HG03280 (cell line): ENCODE results near the gene TSR2.
"Not testable (repeated sequence)": the region's sequence is repeated elsewhere in the genome, so short reads cannot be mapped to it uniquely, and the experiment has no call there.

Experiments
- ATAC-seq: cut with Tn5 transposase; IDR thresholded peaks from one replicate; pipeline ENCODE4 v1.9.1; 2021; ENCODE audit warnings: mild to moderate bottlenecking, moderate library complexity; ENCODE audit not compliant: unreplicated experiment

The TSR2 gene

DNA sequence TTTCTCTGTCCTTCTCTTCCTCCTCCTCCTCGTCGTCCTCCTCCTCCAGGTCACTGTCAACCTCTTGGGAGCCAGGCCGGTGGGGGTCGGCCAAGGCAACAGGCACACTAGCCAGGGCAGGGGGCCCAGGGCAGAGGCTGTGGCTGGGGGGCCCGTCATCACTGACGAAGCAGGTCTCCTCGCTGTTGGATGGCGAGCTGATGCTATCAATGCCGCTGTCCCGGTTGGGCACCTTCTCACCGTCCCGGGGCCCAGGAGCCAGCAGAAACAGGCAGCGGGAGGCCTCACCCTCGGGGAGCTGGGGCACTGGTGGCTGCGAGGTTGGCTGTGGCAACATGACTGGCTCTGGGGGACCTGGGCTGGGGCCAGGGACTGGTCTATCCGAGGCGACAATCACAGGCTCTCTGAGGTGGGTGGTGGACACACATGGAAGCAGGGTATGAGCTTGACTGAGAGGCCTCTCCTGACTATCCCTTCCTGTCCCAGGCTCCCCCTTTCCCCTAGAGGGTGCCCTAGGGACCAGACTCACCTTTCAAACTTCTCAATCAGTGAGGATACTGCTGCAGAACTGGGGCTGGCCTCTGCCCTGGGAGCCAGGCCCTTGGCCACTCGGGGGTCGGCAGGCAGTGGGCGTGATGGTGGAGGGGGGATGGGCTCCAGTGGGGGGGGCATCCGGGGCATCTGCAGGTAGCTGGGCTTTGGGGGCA is 30.0 kb downstream of the TSR2 start:
- ATAC-seq: no peak

DNA sequence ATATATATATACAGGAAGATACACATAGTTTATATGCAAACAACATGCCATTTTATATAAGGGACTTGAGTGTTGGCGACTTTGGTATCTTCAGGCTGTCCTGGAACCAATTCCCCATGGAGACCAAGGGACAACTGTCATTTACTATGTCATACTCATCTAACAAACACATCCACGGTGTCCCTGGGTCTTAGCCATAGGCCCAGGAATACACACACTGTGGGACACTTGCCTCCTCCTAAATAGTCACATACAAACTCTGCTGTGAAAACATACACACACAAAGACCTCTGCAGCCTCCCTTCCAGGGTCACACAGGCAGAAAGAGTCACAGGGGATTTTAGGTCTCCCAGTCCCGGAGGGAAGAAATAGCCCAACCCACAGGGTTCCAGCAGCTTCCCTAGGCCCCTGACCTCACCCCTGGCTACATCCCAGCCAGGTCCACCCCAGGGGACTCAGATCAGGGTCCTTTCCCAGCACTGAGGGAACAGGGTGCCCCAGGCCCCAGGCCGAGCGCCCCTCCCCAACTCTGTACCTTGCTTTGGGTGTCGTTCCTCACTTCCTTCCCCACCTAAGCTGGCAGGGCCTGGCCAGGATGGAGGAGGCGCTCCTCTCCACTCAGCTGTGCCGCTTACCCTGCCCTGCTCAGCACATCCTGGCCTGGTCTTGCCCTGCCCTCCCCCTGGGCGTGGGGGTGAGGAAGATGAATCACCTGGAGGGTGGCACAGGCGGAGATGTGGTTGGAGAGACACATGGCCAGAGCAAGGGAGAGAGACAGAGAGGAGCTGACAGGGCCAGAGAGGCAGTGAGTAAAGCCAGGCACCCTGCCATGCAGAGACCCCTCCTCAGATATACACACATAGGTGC is 34.0 kb downstream of the TSR2 start:
- ATAC-seq: no peak

DNA sequence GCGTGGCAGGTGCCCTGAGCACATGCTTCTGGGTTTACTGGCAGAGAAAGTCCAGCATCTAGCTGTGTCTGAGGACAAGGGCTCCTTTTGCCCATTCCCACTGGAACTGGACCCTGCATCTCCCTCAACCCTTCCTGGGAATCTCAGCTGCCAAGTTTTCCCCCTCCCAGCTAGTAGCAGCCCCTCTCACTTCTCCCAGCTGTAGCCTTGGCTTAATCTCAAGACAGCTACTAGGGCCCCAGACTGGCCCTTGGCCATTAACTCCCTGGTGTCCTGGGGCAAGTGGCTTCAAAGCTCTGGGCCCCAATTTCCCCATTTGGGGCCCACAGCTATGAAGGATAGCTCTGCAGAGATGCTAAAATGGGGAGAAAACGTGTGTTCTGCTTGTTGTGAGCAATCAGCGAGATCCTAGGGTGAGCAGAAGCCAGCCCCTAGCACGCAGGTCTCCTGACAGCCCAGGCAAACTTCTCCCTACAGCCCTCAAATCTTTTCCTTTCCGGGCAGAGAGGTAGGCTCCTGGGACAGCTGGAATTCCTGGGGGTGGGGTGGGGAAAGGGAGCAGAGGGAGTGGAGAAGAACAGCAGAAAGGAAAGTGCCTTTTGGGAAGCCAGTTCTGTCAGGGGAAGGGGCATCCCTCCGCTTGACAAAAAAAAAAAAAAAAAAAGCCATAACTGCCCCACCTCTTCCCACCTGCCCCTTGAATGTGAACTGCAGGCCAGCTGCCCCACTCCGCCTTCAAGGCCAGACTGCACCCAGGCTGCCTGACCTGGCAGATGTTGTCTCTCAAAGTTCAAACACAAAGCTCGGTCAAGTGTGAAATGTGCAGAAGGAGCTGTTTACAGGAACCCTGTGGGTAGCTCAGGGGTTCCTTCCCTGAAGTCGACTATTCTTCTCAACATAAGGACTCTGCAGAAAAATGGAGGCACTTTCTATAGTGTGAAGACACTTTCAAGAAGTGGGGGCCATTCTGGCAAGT is 39.2 kb downstream of the TSR2 start:
- no peak for ATAC-seq

DNA sequence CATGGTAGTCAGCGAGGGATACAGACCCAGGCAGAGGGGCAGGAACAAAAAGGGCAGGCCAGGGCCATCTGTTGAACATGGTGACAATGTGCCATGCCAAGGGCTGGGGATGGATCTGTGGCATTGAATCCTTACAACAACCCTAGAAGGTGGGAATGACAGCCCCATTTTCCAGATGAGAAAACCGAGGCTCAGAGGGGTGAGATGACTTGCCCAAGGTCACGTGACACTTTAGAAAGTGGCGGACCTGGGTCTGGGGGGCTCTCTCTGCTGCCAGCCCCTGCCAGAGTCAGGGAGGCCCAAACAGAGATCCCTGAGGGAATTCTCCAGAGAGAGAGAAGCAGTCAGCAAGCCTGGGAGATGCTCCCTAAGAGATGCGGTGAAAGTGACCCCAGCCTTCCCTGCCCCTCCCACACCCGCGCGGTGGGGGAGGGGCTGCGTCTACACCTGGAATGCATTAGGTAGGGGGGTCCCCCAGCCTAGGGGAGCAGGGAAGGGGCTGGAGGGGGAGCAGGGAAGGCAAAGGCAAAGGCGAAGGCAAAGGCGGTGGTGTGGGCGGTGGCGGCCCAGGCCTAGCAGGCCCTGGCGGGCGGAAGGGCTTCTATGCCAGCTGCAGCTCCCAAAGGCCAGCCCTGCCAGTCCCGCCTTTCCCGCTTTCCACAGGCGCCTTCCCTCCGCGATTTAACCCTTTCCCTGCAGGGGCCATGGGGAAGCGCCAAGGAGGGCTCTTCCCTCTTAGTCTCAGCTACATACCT is 42.8 kb downstream of the TSR2 start:
- no peak for ATAC-seq

DNA sequence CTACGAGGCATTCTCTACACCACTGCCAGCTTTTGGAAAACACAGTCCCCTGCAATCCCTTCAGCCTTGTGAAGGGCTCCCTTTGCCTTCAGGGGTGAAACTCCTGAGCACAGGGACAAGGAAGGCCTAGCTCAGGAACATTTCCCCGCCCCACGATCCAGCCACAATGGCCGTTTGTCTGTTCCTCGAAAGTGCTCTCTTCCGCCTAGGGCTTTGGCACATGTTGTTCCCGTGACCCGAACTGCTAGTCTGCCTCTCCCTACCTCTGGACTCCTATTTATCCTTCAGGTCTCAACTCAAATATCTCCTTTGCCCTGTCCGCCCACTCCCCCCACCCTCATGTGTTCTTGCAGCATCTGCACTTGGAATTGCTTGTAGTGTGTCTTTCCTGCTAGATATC is 43.7 kb downstream of the TSR2 start:
- ATAC-seq: no peak

DNA sequence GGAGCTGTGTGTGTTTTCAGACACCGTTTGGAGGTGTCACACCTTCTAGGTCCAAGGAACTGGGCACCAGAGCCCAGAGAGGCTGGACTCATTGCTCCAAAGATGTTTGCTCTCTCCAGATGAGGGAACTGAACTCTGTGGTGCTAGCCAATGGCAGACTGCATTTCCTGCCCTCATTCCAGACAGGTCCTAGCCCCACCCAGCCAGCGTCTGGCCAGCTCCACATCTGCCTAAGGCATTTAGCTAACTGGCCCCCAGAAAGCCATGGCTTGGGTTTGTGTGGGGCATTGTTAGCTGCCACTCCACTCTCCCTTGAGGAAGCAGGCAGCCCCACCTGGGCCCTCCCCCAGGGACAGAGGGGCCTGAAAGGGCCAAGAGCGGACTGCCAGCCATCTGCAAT is 44.5 kb downstream of the TSR2 start:
- no peak for ATAC-seq

DNA sequence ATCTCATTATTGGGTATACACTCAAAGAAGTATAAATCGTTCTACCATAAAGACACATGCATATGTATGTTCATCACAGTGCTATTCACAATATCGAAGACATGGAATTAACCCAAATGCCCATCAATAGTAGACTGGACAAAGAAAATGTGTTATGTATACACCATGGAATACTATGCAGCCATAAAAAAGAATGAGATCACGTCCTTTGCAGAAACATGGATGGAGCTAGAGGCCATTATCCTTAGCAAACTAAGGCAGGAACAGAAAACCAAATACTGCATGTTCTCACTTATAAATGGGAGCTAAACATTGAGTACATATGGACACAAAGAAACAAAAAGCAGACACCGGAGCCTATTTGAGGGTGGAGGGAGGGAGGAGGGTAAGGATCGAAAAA is 49.6 kb downstream of the TSR2 start:
- not testable (repeated sequence) for ATAC-seq

DNA sequence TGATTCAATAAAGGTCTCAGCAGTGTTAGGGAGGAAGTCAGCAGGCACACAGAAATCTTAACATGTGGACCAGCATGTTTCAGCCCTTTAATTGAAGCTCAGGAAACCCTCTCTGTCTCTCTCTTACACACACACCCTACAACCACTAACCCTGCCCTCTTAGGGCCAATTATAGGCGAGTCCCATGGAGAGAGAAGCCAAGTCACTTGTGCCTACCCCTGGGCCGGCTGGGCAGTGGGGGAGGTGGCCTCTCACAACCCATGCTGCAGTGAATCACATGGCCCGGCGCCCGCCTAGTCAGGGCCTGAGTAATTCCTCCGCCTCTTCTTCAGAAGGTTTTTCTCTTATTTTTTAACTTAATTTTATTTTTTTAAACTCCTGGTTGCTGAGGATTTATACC is 52.1 kb downstream of the TSR2 start:
- ATAC-seq: no peak

DNA sequence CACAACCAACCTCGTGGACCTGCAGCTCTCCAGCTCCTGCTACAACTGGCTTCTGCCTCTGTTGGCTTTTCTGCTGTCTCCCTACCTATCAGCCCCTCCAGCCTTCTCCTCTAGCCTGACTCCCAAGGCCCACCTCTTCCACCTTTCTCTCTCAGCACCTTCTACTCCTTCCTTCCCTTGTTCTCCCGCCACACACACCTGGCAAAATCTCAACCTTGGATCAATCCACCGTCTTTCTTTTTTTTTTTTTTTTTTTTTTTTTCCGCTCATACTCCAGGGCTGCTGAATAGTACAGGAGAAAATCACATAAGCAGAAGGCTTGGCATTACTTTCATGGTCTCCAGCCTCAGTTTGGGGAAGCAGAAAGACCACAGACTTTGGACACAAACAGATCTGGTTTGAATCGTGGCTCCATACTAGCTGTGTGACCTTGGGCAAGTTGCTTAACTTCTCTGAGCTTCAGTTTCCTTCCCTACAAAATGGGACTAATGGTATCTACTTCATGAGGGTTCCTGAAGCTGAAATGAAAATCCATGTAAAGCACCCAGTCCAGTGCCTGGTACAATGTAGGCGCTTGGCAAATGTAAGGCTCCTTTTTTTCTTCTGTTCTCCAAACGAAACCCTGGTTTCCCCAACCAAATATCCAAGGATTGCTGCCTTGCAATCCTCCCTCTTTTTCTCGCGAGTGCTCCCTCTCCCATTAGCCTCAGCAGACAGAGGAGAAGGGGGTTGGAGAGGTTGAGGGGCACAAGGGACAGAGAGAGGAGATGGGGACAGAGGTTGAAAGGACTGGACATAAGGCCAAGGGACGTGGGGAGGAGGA is 54.2 kb downstream of the TSR2 start:
- ATAC-seq: no peak
